CD14-positive monocyte (primary cell): Measurements from ENCODE around the gene KRTAP5-8. TPM values are rescaled to one million over a fixed set of nuclear protein-coding genes. Genes with fewer than 3 reads are reported as not detected.

Experiments
- DNase-seq, 3 donors: peaks; one replicate each; pipeline ENCODE4 v3.0.0-alpha.2; 2011 to 2022
- H2AFZ ChIP-seq: 2 replicates; pipeline ENCODE4 v1.6.0; 2012; ENCODE audit warnings: mild to moderate bottlenecking, low read depth, low read length, inconsistent platforms; ENCODE audit not compliant: insufficient read depth, poor library complexity, severe bottlenecking
- H3K27ac ChIP-seq, 2 donors: 1 replicate in 1 of 2; 2 replicates in 1 of 2; pipeline ENCODE4 v1.5.1; 2012 to 2013; ENCODE audit warnings: low read length in 2 of 2, control low read depth in 1 of 2, inconsistent platforms in 1 of 2, low read depth in 1 of 2, mild to moderate bottlenecking in 1 of 2
- H3K27me3 ChIP-seq, 2 donors: one replicate each; pipeline versions ENCODE4 v1.6.0 to v1.6.1; 2011 to 2013; ENCODE audit warnings: low read length in 2 of 2; ENCODE audit not compliant: control insufficient read depth in 2 of 2, insufficient read depth in 2 of 2
- H3K36me3 ChIP-seq, 2 donors: replicated peaks in 1 of 2; 1 replicate in 1 of 2; 2 replicates in 1 of 2; pipeline versions ENCODE4 v1.5.1 to v1.6.1; 2012 to 2013; ENCODE audit warnings: low read length in 2 of 2, control low read depth in 1 of 2, inconsistent platforms in 1 of 2, mild to moderate bottlenecking in 1 of 2; ENCODE audit not compliant: insufficient read depth in 2 of 2, control insufficient read depth in 1 of 2
- H3K4me1 ChIP-seq, 2 donors: 1 replicate in 1 of 2; 2 replicates in 1 of 2; pipeline versions ENCODE4 v1.5.1 to v1.6.1; 2012 to 2013; ENCODE audit warnings: low read length in 2 of 2, control low read depth in 1 of 2, inconsistent platforms in 1 of 2, mild to moderate bottlenecking in 1 of 2, moderate library complexity in 1 of 2; ENCODE audit not compliant: insufficient read depth in 2 of 2, control insufficient read depth in 1 of 2
- H3K4me2 ChIP-seq: replicated peaks from 2 replicates; pipeline ENCODE3; 2012; ENCODE audit warnings: low read length, moderate library complexity, mild to moderate bottlenecking; ENCODE audit not compliant: poor library complexity, severe bottlenecking; ENCODE audit errors: extremely low read depth
- H3K4me3 ChIP-seq, 3 experiments: fragments of 200-600 bp in 1 of 3; sonication (generic) in 1 of 3; replicated peaks in 1 of 3; 1 replicate in 2 of 3; 2 replicates in 1 of 3; pipeline ENCODE4 v1.5.1; 2011 to 2013; ENCODE audit warnings: low read length in 3 of 3, mild to moderate bottlenecking in 3 of 3, control low read depth in 2 of 3, low read depth in 2 of 3, inconsistent platforms in 1 of 3, moderate library complexity in 1 of 3
- H3K79me2 ChIP-seq: 2 replicates; pipeline ENCODE4 v1.6.0; 2012; ENCODE audit warnings: mild to moderate bottlenecking, control low read depth, inconsistent platforms, low read length, moderate library complexity; ENCODE audit not compliant: insufficient read depth
- H3K9ac ChIP-seq: 2 replicates; pipeline ENCODE4 v1.6.0; 2017; ENCODE audit warnings: low read length, mild to moderate bottlenecking; ENCODE audit not compliant: insufficient read depth, poor library complexity, severe bottlenecking
- H3K9me3 ChIP-seq, 2 donors: replicated peaks in 1 of 2; 1 replicate in 1 of 2; 2 replicates in 1 of 2; pipeline versions ENCODE4 v1.5.1 to v1.6.1; 2012 to 2013; ENCODE audit warnings: low read length in 2 of 2, control low read depth in 1 of 2; ENCODE audit not compliant: control insufficient read depth in 1 of 2, insufficient read depth in 1 of 2
- H4K20me1 ChIP-seq: 2 replicates; pipeline ENCODE4 v1.6.0; 2012; ENCODE audit warnings: mild to moderate bottlenecking, low read length, control low read depth, moderate library complexity; ENCODE audit not compliant: insufficient read depth
- H3K27ac Mint-ChIP-seq, 7 donors: one replicate each; pipeline ENCODE4 v1.8.0; 2020; ENCODE audit warnings: mild to moderate bottlenecking in 7 of 7, mixed read lengths in 7 of 7, moderate library complexity in 6 of 7, inconsistent platforms in 2 of 7
- H3K27me3 Mint-ChIP-seq, 3 donors: one replicate each; pipeline ENCODE4 v1.8.0; 2021 to 2022; ENCODE audit warnings: low read depth in 3 of 3, mild to moderate bottlenecking in 3 of 3, mixed read lengths in 3 of 3, moderate library complexity in 3 of 3, inconsistent platforms in 1 of 3
- H3K36me3 Mint-ChIP-seq, 2 donors: one replicate each; pipeline ENCODE4 v1.8.0; 2020; ENCODE audit warnings: mixed read lengths in 2 of 2, inconsistent platforms in 1 of 2, mild to moderate bottlenecking in 1 of 2
- H3K4me1 Mint-ChIP-seq: one replicate; pipeline ENCODE4 v1.8.0; 2020; ENCODE audit warnings: mild to moderate bottlenecking, mixed read lengths
- H3K4me3 Mint-ChIP-seq, 2 donors: one replicate each; pipeline ENCODE4 v1.8.0; 2020; ENCODE audit warnings: mild to moderate bottlenecking in 2 of 2, mixed read lengths in 2 of 2, moderate library complexity in 1 of 2
- H3K9me3 Mint-ChIP-seq, 7 donors: one replicate each; pipeline ENCODE4 v1.8.0; 2020 to 2022; ENCODE audit warnings: mixed read lengths in 7 of 7, mild to moderate bottlenecking in 6 of 7, moderate library complexity in 6 of 7, inconsistent platforms in 2 of 7
- CTCF ChIP-seq: fragments of 200-600 bp; IDR thresholded peaks from one replicate; pipeline ENCODE4 v1.8.0; 2022; ENCODE audit warnings: antibody characterized with exemption, mild to moderate bottlenecking
- WGBS: methylation state at CpG from one replicate; pipeline ENCODE4 v1.1.5; 2013; ENCODE audit warnings: missing lambda C conversion rate; ENCODE audit not compliant: insufficient coverage; 5-methylcytosine and 5-hydroxymethylcytosine counted together
- intact Hi-C, 2 donors: fragments of 100-400 bp; cut with micrococcal nuclease; formaldehyde crosslinking; loops; one replicate each; pipeline versions ENCODE4 v1.15.0 to v1.15.1; 2023
- polyA plus RNA-seq, 3 donors: library from polyadenylated mRNA; depleted of rRNA in 1 of 3; unstranded in 2 of 3; stranded (reverse) in 1 of 3; fragments of 300-500 nt in 2 of 3; fragments of >200 nt in 1 of 3; fragmentation: Illumina TruSeq in 2 of 3; gene quantifications; 1 replicate in 2 of 3; 2 replicates in 1 of 3; pipeline ENCODE4 v1.2.3, GENCODE V29; 2012 to 2021

The KRTAP5-8 gene
- polyA plus RNA-seq, 3 donors = 0.08 TPM; not detected in 2

GRCh38 chr11:71542879-71543777 is 5.3 kb downstream of the KRTAP5-8 start:
- peak in 2 of 3 donors; percentile 15 to 68 for DNase-seq
- H3K4me3 Mint-ChIP-seq = no peak overlapping the region
- no peak overlapping the region for H3K9ac ChIP-seq
- intact Hi-C loops = no loop called here
- H3K4me2 ChIP-seq = no peak overlapping the region
- H3K4me1 ChIP-seq = peaks cover 9 to 13% of the 10 kb centered on the region in 2 donors
- H3K9me3 ChIP-seq = peaks cover 0 to 31% of the 10 kb centered on the region in 2 donors
- no peaks in the 10 kb centered on the region for H3K27me3 ChIP-seq
- no peak overlapping the region for H3K4me3 ChIP-seq
- H2AFZ ChIP-seq = no peak overlapping the region
- H4K20me1 ChIP-seq = no peaks in the 10 kb centered on the region
- H3K36me3 Mint-ChIP-seq = no peaks in the 10 kb centered on the region
- H3K27ac Mint-ChIP-seq = peak overlapping the region in 3 of 7 donors; percentile 23 to 64 (median 51)
- H3K36me3 ChIP-seq = no peaks in the 10 kb centered on the region
- 65% methylated on average over 14 of the region's 15 CpGs for WGBS
- no peak overlapping the region for H3K27ac ChIP-seq
- H3K9me3 Mint-ChIP-seq = peaks cover 13 to 29% (median 15%) of the 10 kb centered on the region in 7 donors
- peaks cover 0 to 9% (median 2%) of the 10 kb centered on the region in 3 donors for H3K27me3 Mint-ChIP-seq
- no peaks in the 10 kb centered on the region for H3K79me2 ChIP-seq
- H3K4me1 Mint-ChIP-seq = peaks cover 17% of the 10 kb centered on the region
- TF ChIP-seq CTCF = no peak

- no peaks in the 10 kb centered on the region for H3K79me2 ChIP-seq
- peaks cover 24% of the 10 kb centered on the region for H3K4me1 Mint-ChIP-seq
- no peak overlapping the region for H3K9ac ChIP-seq
- 20% methylated on average over 2 of the region's 8 CpGs for WGBS
- H4K20me1 ChIP-seq = no peaks in the 10 kb centered on the region
- DNase-seq = peak in 2 of 3 donors; percentile 1 to 24
- no peak overlapping the region for H3K27ac Mint-ChIP-seq
- H3K36me3 Mint-ChIP-seq = no peaks in the 10 kb centered on the region
- no peaks in the 10 kb centered on the region for H3K27me3 ChIP-seq
- peaks cover 0 to 9% (median 3%) of the 10 kb centered on the region in 3 donors for H3K27me3 Mint-ChIP-seq
- peaks cover 13 to 29% (median 15%) of the 10 kb centered on the region in 7 donors for H3K9me3 Mint-ChIP-seq
- intact Hi-C loops = no loop called here
- no peak overlapping the region for H2AFZ ChIP-seq
- no peak for TF ChIP-seq CTCF
- no peak overlapping the region for H3K4me2 ChIP-seq
- no peak overlapping the region for H3K4me3 ChIP-seq
- H3K9me3 ChIP-seq = peaks cover 0 to 31% of the 10 kb centered on the region in 2 donors
- H3K27ac ChIP-seq = no peak overlapping the region
- H3K4me3 Mint-ChIP-seq = peak overlapping the region in 1 of 2 donors; percentile 8
- peaks cover 9 to 13% of the 10 kb centered on the region in 2 donors for H3K4me1 ChIP-seq
- H3K36me3 ChIP-seq = no peaks in the 10 kb centered on the region
Observed at GRCh38 chr11:71543866-71544265, 6.0 kb downstream of the KRTAP5-8 start.
